K562 (cell line): ENCODE data around the gene FAM20C. TPM values are rescaled to one million over a fixed set of nuclear protein-coding genes. Genes with fewer than 3 reads are reported as not detected.

Experiments
- ZNF592 ChIP-seq: fragments of 450-650 bp; IDR thresholded peaks from 2 replicates; pipeline ENCODE4 v1.6.1; 2017; ENCODE audit warnings: antibody characterized with exemption, mild to moderate bottlenecking
- polyA plus RNA-seq, 8 experiments: library from polyadenylated mRNA; depleted of rRNA in 4 of 8; stranded (reverse) in 5 of 8; unstranded in 3 of 8; fragments of >200 nt; fragmentation: Nextera tagmentation in 2 of 8; fragmentation: Illumina TruSeq in 1 of 8; extraction: Ambion mirVana in 2 of 8; extraction: Trizol in 1 of 8; gene quantifications; 2 replicates each; pipeline versions ENCODE4 v1.2.1 to v1.2.3, GENCODE V29; 2011 to 2014; ENCODE audit warnings: inconsistent platforms in 1 of 8, missing spikeins in 1 of 8
- total RNA-seq, 7 experiments: library from RNA; depleted of rRNA in 6 of 7; stranded (reverse); fragments of >200 nt in 6 of 7; fragmentation: Illumina TruSeq in 2 of 7; extraction: Trizol in 2 of 7; gene quantifications; 2 replicates each; pipeline versions ENCODE4 v1.2.1 to v1.2.3, GENCODE V29; 2011 to 2021; ENCODE audit warnings: low replicate concordance in 1 of 7
- TF ChIP-seq, protein P1 (sequence below): IDR thresholded peaks from 2 replicates; pipeline ENCODE4 v1.6.1; 2014; ENCODE audit warnings: antibody characterized with exemption
- TF ChIP-seq, protein P2 (sequence below): fragments of 450-650 bp; IDR thresholded peaks from 2 replicates; pipeline ENCODE4 v1.6.1; 2016; ENCODE audit warnings: mild to moderate bottlenecking

The FAM20C gene
- total and polyA plus RNA-seq, 9 of the 15 experiments (the other 6 are each of a cell fraction or from before 2014, with no cell fraction given) = 0.09 TPM; not detected in 8

DNA sequence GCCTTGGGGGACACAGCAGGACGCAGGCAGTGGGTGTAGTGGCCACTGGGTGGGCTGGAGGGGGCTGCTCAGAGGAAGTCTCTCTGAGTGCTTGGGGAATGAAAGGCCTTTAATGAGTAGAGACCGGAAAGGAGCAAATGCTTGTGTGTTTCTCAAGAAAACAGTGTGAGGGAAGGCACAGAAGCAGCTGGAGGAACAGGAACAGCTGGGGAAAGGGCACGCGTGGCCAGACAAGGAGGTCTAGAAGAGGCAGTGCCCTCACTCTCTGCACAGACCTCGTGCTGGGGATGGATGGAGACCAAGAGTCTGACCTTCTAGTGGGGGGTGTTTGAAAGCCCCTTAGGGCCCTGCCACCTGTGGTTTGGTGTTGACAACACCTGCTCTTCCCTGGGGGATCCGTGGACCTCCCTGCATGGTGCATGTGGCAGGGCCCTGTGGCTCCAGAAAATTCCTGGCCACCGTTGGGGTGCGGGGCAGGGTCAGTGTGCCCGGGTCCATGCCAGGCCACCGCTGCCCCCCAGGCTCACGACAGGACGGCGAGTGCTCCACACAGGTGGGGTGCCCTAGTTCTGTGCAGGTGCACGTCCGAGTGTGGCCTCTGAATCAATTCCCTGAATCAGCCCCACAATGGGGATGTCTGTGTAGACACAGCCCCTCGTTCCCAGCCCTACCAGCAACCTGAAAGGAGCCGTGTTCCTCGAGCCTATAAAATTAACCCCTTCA is 25.9 kb upstream of the FAM20C start (continued):
- TF ChIP-seq ZNF592 = no peak
- TF ChIP-seq, protein P1, sequence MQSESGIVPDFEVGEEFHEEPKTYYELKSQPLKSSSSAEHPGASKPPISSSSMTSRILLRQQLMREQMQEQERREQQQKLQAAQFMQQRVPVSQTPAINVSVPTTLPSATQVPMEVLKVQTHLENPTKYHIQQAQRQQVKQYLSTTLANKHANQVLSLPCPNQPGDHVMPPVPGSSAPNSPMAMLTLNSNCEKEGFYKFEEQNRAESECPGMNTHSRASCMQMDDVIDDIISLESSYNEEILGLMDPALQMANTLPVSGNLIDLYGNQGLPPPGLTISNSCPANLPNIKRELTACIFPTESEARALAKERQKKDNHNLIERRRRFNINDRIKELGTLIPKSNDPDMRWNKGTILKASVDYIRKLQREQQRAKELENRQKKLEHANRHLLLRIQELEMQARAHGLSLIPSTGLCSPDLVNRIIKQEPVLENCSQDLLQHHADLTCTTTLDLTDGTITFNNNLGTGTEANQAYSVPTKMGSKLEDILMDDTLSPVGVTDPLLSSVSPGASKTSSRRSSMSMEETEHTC = no peak
- TF ChIP-seq, protein P2, sequence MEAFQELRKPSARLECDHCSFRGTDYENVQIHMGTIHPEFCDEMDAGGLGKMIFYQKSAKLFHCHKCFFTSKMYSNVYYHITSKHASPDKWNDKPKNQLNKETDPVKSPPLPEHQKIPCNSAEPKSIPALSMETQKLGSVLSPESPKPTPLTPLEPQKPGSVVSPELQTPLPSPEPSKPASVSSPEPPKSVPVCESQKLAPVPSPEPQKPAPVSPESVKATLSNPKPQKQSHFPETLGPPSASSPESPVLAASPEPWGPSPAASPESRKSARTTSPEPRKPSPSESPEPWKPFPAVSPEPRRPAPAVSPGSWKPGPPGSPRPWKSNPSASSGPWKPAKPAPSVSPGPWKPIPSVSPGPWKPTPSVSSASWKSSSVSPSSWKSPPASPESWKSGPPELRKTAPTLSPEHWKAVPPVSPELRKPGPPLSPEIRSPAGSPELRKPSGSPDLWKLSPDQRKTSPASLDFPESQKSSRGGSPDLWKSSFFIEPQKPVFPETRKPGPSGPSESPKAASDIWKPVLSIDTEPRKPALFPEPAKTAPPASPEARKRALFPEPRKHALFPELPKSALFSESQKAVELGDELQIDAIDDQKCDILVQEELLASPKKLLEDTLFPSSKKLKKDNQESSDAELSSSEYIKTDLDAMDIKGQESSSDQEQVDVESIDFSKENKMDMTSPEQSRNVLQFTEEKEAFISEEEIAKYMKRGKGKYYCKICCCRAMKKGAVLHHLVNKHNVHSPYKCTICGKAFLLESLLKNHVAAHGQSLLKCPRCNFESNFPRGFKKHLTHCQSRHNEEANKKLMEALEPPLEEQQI = no peak
